ENCODE data around the gene SLC25A45.

The SLC25A45 gene, protein sequence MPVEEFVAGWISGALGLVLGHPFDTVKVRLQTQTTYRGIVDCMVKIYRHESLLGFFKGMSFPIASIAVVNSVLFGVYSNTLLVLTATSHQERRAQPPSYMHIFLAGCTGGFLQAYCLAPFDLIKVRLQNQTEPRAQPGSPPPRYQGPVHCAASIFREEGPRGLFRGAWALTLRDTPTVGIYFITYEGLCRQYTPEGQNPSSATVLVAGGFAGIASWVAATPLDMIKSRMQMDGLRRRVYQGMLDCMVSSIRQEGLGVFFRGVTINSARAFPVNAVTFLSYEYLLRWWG

DNA sequence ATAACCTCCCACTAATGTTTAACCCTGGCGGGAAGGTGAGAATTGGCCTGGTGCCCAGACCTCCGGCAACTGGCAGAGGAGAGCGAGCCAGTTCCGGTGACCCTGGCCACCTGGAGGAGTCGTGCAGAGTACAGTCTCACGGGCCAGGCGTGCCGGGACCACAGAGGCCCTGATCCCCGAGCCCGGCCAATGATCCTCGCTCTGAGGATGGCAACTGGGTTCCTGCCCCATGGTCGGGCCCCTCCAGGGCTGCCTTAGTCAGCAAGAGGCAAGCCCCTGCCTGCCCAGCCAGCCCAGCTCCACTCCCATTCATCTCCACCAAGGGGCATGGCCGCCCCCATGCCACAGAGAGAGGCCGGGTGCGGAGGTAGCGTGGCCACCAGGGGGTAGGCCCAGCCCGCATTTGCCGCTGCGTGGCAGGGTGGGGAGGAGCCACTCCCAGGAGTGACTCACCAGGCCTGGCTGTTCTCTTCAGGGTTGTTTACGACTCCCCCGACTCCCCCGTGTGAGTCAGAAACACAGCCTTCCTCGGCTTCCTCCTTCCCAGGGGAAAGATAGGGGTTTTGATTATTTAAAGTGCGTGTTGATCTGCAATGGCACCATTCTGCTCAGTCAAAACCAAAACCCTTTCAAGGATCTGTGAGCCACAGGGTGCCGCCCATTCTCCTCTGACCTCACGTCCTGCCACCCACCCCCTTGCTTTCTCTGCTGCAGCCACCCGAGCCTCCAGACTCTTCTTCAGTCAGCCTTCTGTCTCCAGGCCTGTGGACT is at the start of gene SLC25A45:
Gene SLC25A45, minus strand, starts transcription at position 614 of the 771 bp plus-strand sequence. CDS start 695 bp downstream, outside the sequence.
- peak; percentile 97 for DNase-seq

DNA sequence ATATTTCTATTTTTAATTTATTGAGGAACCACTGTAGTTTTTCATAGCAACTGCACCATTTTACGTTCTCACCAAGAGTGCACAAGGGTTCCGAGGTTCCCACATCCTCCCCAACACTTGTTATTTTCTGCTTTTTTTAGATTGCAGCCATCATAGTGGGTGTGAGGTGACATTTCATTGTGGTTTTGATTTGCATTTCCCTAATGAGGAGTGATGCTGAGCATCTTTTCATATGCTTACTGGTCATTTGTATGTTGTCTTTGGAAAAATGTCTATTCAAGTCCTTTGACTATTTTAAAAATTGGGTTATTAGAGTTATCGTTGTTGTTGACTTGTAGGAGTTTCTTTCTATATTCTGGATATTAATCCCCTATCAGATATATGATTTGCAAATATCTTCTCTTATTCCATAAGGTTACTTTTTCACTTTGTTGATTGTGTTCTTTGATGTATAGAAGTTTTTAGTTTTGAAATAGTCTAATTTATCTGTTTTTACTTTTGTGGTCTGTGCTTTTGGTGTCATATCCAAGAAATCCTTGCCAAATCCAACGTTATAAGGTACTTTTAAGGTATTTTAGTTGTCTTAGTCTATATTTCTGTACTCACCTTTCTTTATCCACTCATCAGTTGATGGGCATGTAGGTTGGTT is 49.1 kb upstream of the SLC25A45 start:
- no peak for DNase-seq

DNA sequence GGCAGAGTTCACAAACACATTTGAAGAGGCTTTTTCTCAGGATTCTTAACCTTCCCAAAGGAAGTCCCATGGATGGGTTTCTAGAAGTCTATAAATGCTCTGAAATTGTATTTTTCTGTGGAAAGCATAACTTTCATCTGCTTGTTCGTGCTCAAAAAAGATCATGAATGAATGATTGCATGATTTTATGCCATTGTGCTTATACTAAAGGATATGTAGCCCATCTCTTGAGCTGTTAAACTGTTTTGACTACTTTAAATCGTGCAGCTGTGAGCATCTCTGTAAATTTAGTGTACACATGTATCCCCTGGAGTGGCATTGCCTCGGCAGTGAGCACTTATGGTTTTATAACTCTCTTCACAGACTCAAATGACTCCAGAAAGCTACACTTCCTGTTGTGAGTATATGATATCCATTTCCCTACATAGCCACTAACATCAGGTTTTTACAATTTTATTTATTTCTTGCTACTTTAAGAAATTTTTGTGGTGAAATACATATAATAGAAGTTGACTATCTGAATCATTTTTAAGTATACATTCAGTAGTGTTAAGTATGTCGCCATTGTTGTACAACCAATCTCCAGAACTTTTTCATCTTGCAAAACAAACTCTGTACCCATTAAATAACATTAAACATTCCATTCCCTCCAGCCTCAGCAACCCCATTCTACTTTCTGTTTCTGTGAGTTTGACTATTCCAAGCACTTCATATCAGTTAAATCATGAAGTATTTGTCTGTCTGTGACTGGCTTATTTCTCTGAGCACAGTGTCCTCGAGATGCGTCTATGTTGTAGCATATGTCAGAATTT is 48.2 kb upstream of the SLC25A45 start:
- DNase-seq: peak; percentile 44

DNA sequence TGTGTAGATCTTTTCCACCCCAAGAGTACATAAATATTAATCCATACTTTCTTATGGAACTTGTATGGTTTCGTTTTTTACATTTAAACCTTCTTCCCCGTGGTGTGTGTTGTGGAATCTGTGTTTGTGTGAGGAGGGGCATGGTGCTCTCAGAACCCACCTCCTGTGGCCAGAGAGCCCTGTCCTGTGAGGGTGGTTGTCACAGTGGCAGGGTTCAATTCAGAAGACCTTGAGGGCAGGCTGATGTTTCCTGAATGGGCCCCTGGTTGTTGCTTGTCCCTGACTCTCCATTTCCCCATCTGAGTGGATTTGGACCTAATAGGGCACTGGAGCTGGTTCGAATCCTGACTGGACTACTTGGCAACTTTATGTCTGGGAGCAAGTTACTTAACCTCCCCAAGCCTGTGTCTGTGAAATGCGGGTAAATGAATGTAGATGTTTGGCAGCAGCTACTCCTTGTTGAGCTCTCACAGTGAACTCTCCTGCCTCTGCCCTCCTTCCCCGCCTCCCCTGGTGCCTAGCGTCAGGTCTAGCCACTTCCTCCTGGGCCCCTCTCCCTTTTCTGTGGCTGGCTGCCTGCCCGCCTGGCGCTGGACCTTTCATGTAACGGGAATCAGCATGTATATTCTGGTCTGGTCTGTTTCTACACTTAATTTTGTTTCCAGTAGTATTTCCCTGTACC is 47.4 kb upstream of the SLC25A45 start:
- peak; percentile 71 for DNase-seq

DNA sequence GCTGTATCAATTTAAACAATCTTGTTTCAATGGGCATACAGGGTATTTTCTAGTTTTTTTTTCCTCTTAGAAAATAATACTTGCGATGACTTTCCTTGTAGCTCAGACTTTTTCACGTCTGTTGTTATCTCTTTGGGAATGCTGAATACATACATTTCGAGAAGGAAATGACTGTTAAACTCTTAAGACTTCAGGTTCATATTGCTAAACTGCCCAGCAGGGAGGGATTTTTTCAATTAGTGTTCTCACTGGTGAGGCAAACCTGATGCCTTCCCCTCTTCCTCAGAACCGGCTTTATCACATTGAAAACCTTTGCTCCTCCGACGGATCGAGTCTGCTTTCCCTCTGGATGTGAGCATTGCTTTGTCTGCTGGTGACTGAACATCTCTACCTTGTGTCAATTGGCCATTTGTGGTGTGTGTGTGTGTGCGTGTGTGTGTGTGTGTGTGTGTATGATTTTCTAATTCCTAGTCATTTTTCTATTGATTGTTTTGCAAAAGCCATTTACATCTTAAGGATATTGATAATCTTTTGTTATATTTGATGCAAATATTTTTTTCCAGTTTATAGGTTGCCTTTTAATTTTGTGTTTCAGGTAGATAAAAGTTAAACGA is 46.7 kb upstream of the SLC25A45 start:
- no peak for DNase-seq

DNA sequence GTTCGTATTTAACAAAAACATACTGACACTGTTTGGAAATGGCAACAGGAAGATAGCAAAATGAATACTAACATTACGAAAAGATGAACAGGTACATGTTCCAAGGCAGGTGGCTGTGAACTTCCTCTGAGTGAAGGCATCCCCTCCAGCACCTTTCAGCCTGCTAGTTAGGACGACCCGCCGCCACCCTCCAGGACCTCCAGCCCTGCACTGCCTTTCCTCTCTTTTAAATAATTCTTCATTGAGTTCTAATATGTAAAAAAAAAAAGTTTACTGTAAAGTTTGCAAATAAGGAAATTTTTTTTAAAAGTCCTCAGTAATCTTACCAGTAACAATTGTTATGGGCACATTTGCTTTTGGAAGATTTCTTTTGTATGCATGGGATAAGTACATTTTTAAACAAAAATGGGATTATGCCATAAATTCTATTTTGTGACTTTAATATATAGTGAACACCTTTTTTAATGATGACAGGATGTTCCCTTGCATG is 46.2 kb upstream of the SLC25A45 start:
- no peak for DNase-seq

DNA sequence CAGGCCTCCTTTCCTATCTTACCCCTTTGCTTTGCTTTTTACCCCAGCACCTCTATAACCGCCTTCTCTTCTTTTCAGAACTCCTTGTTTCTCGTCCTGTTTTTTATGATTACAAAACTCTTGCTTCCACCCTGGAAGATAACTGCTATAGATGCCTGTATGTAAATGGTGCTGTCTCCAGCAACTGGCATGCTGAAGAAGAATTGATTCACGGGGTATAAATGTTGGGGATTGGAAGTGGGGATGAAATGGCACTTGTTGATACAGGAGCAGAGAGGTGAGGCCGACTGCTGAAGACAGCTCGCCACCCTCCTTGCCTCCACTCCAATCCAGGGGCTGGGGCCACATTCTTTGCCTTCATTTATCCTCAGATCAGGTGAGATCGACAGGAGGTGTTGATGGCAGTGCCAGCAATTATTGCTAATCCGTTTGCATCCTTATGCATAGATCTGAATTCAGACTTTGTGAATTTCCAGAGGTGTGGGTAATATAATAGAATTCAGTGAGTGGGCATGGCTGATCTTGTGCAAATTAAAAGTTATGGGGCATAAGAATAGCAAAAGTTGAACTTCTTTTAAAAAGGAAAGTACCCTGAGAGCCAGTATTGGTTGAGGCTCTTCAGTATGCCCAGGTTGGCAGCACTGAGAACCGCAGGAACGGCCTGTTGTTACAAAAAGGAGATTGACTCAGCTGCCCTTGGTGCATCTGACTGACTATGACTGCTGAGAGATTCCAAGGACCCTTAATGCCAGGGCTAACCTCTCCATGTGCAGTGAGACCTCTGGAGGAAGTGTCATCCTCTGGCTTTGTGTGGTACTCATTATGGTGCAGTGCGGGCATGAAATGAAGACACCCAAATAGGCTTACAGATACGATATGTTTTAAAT is 45.5 kb upstream of the SLC25A45 start:
- no peak for DNase-seq

DNA sequence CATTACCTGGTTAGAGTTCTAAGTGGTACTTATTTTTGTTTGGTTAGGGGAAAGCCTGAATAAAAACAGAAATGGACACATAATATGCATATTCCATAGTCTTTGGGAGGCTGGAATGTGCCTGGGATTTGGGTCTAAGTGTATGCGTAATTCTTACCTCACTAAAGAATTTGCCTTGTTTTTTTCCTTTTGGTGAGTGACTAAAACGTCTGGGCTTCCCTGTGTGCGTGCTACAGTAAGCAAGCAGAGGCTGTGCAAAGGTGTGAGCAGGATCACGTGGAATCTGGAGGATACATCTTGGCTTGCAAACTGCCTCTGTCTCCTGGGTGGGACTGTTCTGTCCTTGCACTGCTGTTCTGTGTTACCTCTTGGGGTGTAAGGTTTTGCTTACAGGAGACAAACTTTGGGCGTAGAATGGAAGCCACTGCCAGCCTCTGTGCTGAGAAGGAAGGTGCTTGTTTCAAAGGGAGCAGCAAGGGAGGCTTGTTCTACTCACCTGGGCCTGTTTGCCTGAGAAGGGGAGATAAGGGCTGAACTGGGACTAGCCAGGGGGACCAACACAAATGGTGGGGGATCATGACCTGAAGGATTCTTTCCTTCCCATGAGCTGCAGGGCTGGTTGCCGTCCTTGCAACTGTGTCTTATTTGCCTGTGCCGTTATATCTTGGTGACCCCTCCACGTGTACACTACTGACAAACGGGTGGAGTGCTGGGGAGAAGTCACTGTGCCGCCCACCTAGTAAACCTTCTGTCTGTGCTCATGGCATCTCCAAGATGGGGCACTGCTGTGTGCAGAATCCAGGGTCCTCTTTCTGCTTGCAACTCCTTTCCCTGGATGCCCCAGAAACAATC is 44.6 kb upstream of the SLC25A45 start:
- DNase-seq: no peak

DNA sequence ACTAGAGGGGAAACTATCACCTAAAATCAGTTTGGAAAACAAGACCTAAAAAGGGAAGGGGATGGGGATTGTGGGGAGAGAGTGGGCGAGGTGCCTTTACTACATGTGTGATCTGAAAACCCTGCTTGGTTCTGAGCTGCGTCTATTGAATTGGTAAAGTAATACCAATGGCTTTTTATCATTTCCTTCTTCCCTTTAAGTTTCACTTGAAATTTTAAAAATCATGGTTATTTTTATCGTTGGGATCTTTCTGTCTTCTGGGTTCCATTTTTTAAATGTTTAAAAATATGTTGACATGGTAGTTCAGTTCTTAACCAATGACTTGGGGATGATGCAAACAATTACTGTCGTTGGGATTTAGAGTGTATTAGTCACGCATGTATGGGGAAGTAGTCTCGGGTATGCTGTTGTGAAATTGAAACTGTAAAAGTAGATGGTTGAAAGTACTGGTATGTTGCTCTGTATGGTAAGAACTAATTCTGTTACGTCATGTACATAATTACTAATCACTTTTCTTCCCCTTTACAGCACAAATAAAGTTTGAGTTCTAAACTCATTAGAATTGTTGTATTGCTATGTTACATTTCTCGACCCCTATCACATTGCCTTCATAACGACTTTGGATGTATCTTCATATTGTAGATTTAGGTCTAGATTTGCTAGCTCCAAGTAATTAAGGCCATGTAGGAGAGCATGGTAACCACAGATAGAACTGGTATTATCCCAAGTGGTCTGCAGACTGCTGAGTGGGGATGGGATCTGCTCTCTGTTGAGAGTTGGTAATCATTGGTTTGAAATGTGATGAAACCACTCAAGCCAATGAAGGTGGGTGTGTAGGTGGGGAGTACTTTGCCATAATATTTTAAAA is 43.8 kb upstream of the SLC25A45 start:
- DNase-seq: no peak

DNA sequence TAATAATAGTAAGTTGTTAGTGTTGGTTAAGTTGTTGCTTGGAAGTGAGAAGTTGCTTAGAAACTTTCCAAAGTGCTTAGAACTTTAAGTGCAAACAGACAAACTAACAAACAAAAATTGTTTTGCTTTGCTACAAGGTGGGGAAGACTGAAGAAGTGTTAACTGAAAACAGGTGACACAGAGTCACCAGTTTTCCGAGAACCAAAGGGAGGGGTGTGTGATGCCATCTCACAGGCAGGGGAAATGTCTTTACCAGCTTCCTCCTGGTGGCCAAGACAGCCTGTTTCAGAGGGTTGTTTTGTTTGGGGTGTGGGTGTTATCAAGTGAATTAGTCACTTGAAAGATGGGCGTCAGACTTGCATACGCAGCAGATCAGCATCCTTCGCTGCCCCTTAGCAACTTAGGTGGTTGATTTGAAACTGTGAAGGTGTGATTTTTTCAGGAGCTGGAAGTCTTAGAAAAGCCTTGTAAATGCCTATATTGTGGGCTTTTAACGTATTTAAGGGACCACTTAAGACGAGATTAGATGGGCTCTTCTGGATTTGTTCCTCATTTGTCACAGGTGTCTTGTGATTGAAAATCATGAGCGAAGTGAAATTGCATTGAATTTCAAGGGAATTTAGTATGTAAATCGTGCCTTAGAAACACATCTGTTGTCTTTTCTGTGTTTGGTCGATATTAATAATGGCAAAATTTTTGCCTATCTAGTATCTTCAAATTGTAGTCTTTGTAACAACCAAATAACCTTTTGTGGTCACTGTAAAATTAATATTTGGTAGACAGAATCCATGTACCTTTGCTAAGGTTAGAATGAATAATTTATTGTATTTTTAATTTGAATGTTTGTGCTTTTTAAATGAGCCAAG is 42.9 kb upstream of the SLC25A45 start:
- no peak for DNase-seq

DNA sequence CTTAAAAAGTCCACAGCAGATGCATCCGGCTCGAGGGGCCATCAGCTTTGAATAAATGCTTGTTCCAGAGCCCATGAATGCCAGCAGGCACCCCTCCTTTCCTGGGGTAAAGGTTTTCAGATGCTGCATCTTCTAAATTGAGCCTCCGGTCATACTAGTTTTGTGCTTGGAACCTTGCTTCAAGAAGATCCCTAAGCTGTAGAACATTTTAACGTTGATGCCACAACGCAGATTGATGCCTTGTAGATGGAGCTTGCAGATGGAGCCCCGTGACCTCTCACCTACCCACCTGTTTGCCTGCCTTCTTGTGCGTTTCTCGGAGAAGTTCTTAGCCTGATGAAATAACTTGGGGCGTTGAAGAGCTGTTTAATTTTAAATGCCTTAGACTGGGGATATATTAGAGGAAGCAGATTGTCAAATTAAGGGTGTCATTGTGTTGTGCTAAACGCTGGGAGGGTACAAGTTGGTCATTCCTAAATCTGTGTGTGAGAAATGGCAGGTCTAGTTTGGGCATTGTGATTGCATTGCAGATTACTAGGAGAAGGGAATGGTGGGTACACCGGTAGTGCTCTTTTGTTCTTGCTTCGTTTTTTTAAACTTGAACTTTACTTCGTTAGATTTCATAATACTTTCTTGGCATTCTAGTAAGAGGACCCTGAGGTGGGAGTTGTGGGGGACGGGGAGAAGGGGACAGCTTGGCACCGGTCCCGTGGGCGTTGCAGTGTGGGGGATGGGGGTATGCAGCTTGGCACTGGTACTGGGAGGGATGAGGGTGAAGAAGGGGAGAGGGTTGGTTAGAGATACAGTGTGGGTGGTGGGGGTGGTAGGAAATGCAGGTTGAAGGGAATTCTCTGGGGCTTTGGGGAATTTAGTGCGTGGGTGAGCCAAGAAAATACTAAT is 42.0 kb upstream of the SLC25A45 start:
- no peak for DNase-seq

DNA sequence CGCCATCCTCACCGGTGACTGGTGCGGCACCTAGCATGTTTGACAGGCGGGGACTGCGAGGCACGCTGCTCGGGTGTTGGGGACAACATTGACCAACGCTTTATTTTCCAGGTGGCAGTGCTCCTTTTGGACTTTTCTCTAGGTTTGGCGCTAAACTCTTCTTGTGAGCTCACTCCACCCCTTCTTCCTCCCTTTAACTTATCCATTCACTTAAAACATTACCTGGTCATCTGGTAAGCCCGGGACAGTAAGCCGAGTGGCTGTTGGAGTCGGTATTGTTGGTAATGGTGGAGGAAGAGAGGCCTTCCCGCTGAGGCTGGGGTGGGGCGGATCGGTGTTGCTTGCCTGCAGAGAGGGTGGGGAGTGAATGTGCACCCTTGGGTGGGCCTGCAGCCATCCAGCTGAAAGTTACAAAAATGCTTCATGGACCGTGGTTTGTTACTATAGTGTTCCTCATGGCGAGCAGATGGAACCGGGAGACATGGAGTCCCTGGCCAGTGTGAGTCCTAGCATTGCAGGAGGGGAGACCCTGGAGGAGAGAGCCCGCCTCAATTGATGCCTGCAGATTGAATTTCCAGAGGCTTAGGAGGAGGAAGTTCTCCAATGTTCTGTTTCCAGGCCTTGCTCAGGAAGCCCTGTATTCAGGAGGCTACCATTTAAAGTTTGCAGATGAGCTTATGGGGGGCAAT is 41.2 kb upstream of the SLC25A45 start:
- no peak for DNase-seq

DNA sequence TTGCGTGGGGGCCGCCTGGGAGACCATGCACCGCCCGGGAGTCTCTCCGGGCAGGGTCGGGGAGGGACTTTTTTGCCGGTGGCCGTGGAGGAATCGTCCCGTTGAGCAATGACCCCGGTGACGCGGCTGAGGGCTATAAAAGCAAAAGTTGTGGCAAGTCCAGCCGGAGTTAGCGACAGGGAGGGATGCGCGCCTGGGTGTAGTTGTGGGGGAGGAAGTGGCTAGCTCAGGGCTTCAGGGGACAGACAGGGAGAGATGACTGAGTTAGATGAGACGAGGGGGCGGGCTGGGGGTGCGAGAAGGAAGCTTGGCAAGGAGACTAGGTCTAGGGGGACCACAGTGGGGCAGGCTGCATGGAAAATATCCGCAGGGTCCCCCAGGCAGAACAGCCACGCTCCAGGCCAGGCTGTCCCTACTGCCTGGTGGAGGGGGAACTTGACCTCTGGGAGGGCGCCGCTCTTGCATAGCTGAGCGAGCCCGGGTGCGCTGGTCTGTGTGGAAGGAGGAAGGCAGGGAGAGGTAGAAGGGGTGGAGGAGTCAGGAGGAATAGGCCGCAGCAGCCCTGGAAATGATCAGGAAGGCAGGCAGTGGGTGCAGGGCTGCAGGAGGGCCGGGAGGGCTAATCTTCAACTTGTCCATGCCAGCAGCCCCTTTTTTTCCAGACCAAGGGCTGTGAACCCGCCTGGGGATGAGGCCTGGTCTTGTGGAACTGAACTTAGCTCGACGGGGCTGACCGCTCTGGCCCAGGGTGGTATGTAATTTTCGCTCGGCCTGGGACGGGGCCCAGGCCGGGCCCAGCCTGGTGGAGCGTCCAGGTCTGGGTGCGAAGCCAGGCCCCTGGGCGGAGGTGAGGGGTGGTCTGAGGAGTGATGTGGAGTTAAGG is 40.4 kb upstream of the SLC25A45 start, which contains the start of gene NEAT1:
Gene NEAT1, plus strand, starts transcription at position 166 of the 883 bp plus-strand sequence.
- DNase-seq: peak; percentile 87

DNA sequence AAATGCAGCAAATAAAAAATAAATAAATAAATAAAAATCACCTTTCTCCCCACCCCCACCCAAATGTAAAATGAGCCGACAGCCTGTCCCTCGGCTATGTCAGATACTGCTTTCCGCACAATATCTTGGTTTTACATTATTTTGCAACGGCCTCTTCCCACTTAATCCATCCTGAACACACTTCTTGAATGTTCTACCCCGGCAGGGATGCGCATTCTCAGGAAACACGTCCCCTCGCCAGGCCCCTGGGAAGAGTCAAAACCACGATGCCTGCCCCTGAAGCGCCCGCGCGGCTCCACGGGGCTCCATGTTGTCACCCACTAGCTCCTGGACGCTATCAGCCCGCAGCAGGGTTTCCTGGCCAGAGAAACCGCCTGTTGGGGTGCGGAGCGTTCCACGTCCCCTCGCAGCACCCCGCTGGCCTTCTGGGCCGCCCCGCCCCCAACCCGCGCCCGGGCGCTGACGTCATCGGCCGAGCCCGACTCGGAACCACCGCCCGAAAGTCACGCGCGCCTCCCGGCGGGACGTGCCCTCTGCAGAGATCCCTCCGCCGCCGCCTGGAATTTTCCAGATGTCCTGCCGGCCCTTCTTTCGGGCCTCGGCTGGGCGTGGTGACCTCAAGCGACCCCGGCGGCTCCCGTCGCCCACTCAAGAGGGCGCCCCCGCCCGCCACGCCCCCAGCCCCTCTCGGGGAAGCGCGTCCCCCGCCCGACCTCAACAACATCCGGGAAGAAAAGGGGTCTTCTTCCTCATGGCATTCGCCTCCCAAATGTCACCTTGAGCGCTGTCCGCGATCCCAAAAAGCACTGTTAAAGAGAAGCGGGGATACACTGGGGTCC is 39.6 kb upstream of the SLC25A45 start:
- peak; percentile 94 for DNase-seq
